ENCODE data around the gene FABP2.

DNA sequence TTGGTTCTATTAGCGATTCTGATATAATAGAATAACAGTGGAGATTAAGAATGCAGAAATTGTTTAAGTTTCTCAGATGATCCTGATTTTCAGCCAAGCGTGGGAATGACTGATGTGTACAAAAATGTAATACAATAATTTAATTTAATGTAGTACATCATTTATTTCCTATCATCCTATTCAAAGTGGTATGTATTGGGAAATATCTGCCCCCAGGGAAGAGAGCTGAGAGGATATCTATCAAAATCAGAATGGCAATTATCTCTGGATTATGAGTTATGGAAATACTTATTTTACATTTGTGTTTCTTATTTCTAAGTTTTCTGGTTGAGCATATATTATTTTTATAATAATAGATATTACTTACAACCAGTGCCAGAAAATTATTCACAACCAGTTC is 3.9 kb downstream of the FABP2 start:
- TF ChIP-seq EZH2 (IDR thresholded peaks at IDR 0.05; ENCODE audit: borderline replicate concordance, insufficient read depth, low read length, poor library complexity, severe bottlenecking) (no peak), RAD21 (conservative IDR thresholded peaks at IDR 0.05) (no peak), MXI1 (conservative IDR thresholded peaks at IDR 0.05; ENCODE audit: poor library complexity, severe bottlenecking) (no peak), EP300 (conservative IDR thresholded peaks at IDR 0.05; ENCODE audit: poor library complexity, severe bottlenecking) (no peak), POLR2AphosphoS5 (IDR thresholded peaks at IDR 0.05) (no peak), TAF1 (IDR thresholded peaks at IDR 0.05; ENCODE audit: low read depth) (no peak)
- TF ChIP-seq, protein P1, sequence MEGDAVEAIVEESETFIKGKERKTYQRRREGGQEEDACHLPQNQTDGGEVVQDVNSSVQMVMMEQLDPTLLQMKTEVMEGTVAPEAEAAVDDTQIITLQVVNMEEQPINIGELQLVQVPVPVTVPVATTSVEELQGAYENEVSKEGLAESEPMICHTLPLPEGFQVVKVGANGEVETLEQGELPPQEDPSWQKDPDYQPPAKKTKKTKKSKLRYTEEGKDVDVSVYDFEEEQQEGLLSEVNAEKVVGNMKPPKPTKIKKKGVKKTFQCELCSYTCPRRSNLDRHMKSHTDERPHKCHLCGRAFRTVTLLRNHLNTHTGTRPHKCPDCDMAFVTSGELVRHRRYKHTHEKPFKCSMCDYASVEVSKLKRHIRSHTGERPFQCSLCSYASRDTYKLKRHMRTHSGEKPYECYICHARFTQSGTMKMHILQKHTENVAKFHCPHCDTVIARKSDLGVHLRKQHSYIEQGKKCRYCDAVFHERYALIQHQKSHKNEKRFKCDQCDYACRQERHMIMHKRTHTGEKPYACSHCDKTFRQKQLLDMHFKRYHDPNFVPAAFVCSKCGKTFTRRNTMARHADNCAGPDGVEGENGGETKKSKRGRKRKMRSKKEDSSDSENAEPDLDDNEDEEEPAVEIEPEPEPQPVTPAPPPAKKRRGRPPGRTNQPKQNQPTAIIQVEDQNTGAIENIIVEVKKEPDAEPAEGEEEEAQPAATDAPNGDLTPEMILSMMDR (IDR thresholded peaks at IDR 0.05; ENCODE audit: poor library complexity, severe bottlenecking), result no peak
- TF ChIP-seq, protein P2, sequence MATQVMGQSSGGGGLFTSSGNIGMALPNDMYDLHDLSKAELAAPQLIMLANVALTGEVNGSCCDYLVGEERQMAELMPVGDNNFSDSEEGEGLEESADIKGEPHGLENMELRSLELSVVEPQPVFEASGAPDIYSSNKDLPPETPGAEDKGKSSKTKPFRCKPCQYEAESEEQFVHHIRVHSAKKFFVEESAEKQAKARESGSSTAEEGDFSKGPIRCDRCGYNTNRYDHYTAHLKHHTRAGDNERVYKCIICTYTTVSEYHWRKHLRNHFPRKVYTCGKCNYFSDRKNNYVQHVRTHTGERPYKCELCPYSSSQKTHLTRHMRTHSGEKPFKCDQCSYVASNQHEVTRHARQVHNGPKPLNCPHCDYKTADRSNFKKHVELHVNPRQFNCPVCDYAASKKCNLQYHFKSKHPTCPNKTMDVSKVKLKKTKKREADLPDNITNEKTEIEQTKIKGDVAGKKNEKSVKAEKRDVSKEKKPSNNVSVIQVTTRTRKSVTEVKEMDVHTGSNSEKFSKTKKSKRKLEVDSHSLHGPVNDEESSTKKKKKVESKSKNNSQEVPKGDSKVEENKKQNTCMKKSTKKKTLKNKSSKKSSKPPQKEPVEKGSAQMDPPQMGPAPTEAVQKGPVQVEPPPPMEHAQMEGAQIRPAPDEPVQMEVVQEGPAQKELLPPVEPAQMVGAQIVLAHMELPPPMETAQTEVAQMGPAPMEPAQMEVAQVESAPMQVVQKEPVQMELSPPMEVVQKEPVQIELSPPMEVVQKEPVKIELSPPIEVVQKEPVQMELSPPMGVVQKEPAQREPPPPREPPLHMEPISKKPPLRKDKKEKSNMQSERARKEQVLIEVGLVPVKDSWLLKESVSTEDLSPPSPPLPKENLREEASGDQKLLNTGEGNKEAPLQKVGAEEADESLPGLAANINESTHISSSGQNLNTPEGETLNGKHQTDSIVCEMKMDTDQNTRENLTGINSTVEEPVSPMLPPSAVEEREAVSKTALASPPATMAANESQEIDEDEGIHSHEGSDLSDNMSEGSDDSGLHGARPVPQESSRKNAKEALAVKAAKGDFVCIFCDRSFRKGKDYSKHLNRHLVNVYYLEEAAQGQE (IDR thresholded peaks at IDR 0.05; ENCODE audit: borderline replicate concordance), result no peak
